HepG2 (cell line): ENCODE measurements around the gene CHRM2. TPM values are rescaled to one million over a fixed set of nuclear protein-coding genes. Genes with fewer than 3 reads are reported as not detected.

Experiments
- ATAC-seq: fragments of 200-7000 bp; cut with Tn5 transposase; 3 replicates; pipeline ENCODE4 v1.9.1; 2020; ENCODE audit warnings: mild to moderate bottlenecking, moderate library complexity
- BruUV-seq: library from RNA; stranded (reverse); fragments of 400-500 nt; replicated peaks from 2 replicates; lab custom pipeline; 2021; lab: Mats Ljungman, UMichigan
- CTCF ChIA-PET: fragments of 300-600 bp; formaldehyde crosslinking; extraction: SDS; loops from one replicate; lab custom pipeline; 2021; ENCODE audit warnings: low total read pairs, inconsistent platforms, low intra/inter-chr PET ratio; lab: Yijun Ruan, JAX
- POLR2A ChIA-PET: fragments of 350-600 bp; sonication (Branson Sonifier 250); formaldehyde crosslinking; loops from one replicate; lab custom pipeline; 2020; ENCODE audit warnings: antibody characterized with exemption, inconsistent platforms; lab: Yijun Ruan, JAX
- DNase-seq: peaks from one replicate; pipeline ENCODE4 v3.0.0-alpha.2; 2015; ENCODE audit warnings: low spot score
- FAIRE-seq: peaks from 3 replicates; lab custom pipeline; 2011; peaks lifted over from hg19 to GRCh38; lab: Jason Lieb, UNC
- H2AFZ ChIP-seq: one replicate; pipeline ENCODE4 v1.6.1; 2011; ENCODE audit warnings: low read length, inconsistent platforms
- H3K27ac ChIP-seq: fragments of 300-600 bp; 3 replicates; pipeline ENCODE4 v1.8.0; 2011; ENCODE audit warnings: mixed run types, mild to moderate bottlenecking, mixed read lengths, low read length, inconsistent platforms; ENCODE audit not compliant: insufficient read depth; ENCODE audit errors: extremely low read length
- H3K27me3 ChIP-seq, 2 experiments: fragments of 200-600 bp in 1 of 2; 2 replicates in 1 of 2; 3 replicates in 1 of 2; pipeline versions ENCODE4 v1.6.0 to v1.8.0; 2011; ENCODE audit warnings: low read length in 2 of 2, mild to moderate bottlenecking in 2 of 2, moderate library complexity in 2 of 2, inconsistent platforms in 1 of 2; ENCODE audit not compliant: insufficient read depth in 2 of 2, control insufficient read depth in 1 of 2
- H3K36me3 ChIP-seq, 2 experiments: fragments of 200-600 bp in 1 of 2; replicated peaks in 1 of 2; 2 replicates in 1 of 2; 3 replicates in 1 of 2; pipeline versions ENCODE4 v1.5.1 to v1.8.0; 2011; ENCODE audit warnings: low read length in 2 of 2, inconsistent platforms in 1 of 2; ENCODE audit not compliant: insufficient read depth in 2 of 2, control insufficient read depth in 1 of 2
- H3K4me1 ChIP-seq: 2 replicates; pipeline ENCODE4 v1.5.1; 2012; ENCODE audit warnings: low read length, inconsistent platforms; ENCODE audit not compliant: insufficient read depth
- H3K4me2 ChIP-seq: 2 replicates; pipeline ENCODE4 v1.6.0; 2011; ENCODE audit warnings: low read depth, low read length, inconsistent platforms
- H3K4me3 ChIP-seq, 3 experiments: fragments of 200-600 bp in 1 of 3; sonication (generic), shearing (Covaris generic) in 1 of 3; replicated peaks in 1 of 3; 2 replicates each; pipeline ENCODE4 v1.5.1; 2011 to 2016; ENCODE audit warnings: low read length in 3 of 3, inconsistent platforms in 2 of 3, low read depth in 2 of 3, mild to moderate bottlenecking in 2 of 3, control low read depth in 1 of 3, mixed read lengths in 1 of 3; ENCODE audit not compliant: insufficient read depth in 1 of 3
- H3K79me2 ChIP-seq: one replicate; pipeline ENCODE4 v1.6.1; 2011; ENCODE audit warnings: low read length, inconsistent platforms; ENCODE audit not compliant: insufficient read depth
- H3K9ac ChIP-seq: 2 replicates; pipeline ENCODE4 v1.6.0; 2011; ENCODE audit warnings: mild to moderate bottlenecking, low read depth, low read length, inconsistent platforms; ENCODE audit not compliant: insufficient read depth
- H3K9me3 ChIP-seq: 2 replicates; pipeline ENCODE4 v1.5.1; 2012; ENCODE audit warnings: mild to moderate bottlenecking, low read length
- H4K20me1 ChIP-seq: 2 replicates; pipeline ENCODE4 v1.6.0; 2011; ENCODE audit warnings: inconsistent platforms, mild to moderate bottlenecking, low read length, moderate library complexity; ENCODE audit not compliant: insufficient read depth
- AHDC1 ChIP-seq: sonication (generic); formaldehyde crosslinking; IDR thresholded peaks from 2 replicates; pipeline ENCODE4 v1.5.1; 2020; ENCODE audit warnings: mild to moderate bottlenecking, missing genetic modification reagents, borderline replicate concordance
- HMG20A ChIP-seq: IDR thresholded peaks from 2 replicates; pipeline ENCODE4 v1.6.1; 2016; ENCODE audit warnings: borderline replicate concordance
- MTA1 ChIP-seq: sonication (generic); formaldehyde crosslinking; IDR thresholded peaks from 2 replicates; pipeline ENCODE4 v1.4.0; 2020; ENCODE audit warnings: missing genetic modification reagents, mild to moderate bottlenecking, borderline replicate concordance
- PLSCR1 ChIP-seq: sonication (generic); formaldehyde crosslinking; IDR thresholded peaks from 2 replicates; pipeline ENCODE4 v1.5.0; 2020; ENCODE audit warnings: missing genetic modification reagents, mild to moderate bottlenecking, borderline replicate concordance
- RXRB ChIP-seq: IDR thresholded peaks from 2 replicates; pipeline ENCODE4 v1.6.1; 2016; ENCODE audit warnings: borderline replicate concordance, missing genetic modification reagents, missing compliant biosample characterization
- SOX5 ChIP-seq: IDR thresholded peaks from 2 replicates; pipeline ENCODE4 v1.6.1; 2016; ENCODE audit warnings: borderline replicate concordance
- TEAD2 ChIP-seq: sonication (generic); formaldehyde crosslinking; IDR thresholded peaks from 2 replicates; pipeline ENCODE4 v1.9.0; 2021; ENCODE audit warnings: missing genetic modification reagents
- TGIF2 ChIP-seq: IDR thresholded peaks from 2 replicates; pipeline ENCODE4 v1.6.1; 2016; ENCODE audit warnings: control low read depth, missing compliant biosample characterization
- THRA ChIP-seq: sonication (generic); formaldehyde crosslinking; IDR thresholded peaks from 2 replicates; pipeline ENCODE4 v1.4.0; 2020; ENCODE audit warnings: missing genetic modification reagents, borderline replicate concordance
- ZMYM4 ChIP-seq: sonication (generic); formaldehyde crosslinking; IDR thresholded peaks from 2 replicates; pipeline ENCODE4 v1.8.1; 2023; ENCODE audit warnings: mild to moderate bottlenecking, missing genetic modification reagents
- ZSCAN20 ChIP-seq: sonication (generic); formaldehyde crosslinking; IDR thresholded peaks from 2 replicates; pipeline ENCODE4 v1.4.0; 2020; ENCODE audit warnings: missing genetic modification reagents, mild to moderate bottlenecking, borderline replicate concordance
- WGBS: methylation state at CpG from one replicate; pipeline ENCODE4 v1.1.6; 2017; ENCODE audit warnings: low lambda C conversion rate; 5-methylcytosine and 5-hydroxymethylcytosine counted together
- in situ Hi-C: cut with HindIII; loops from 2 replicates; pipeline ENCODE4 v1.10.0; 2017; ENCODE audit warnings: low pct_unique_long_range_greater_than_20kb; ENCODE audit not compliant: extremely low pct_ligation_motif_present
- intact Hi-C: fragments of 100-400 bp; cut with micrococcal nuclease; formaldehyde crosslinking; loops from one replicate; pipeline ENCODE4 v1.10.0; 2022; ENCODE audit not compliant: unreplicated experiment
- polyA plus RNA-seq, 8 experiments: library from polyadenylated mRNA; depleted of rRNA in 3 of 8; stranded (reverse) in 7 of 8; unstranded in 1 of 8; fragments of >200 nt; fragmentation: Illumina TruSeq in 4 of 8; extraction: Trizol in 4 of 8; gene quantifications; 2 replicates each; pipeline versions ENCODE4 v1.2.1 to v1.2.3, GENCODE V29; 2011 to 2016; ENCODE audit warnings: low read depth in 4 of 8, missing spikeins in 1 of 8, mixed read lengths in 1 of 8; ENCODE audit not compliant: insufficient read depth in 1 of 8
- total RNA-seq, 5 experiments: library from RNA; depleted of rRNA; stranded (reverse); fragments of >200 nt; fragmentation: Illumina TruSeq; extraction: Trizol; gene quantifications; 2 replicates each; pipeline ENCODE4 v1.2.3, GENCODE V29; 2016; ENCODE audit warnings: low read depth in 1 of 5

CHRM2 gene
- total and polyA plus RNA-seq, 2 of the 13 experiments (the other 11 are each of a cell fraction or from before 2014, with no cell fraction given): not detected

GRCh38 chr7:136887317-136887716 lies 18.9 kb downstream of the CHRM2 start:
- Histone ChIP-seq H2AFZ (no peak overlapping the region), H3K9me3 (no peaks in the 10 kb centered on the region), H3K4me2 (no peak overlapping the region), H3K27me3 (no peaks in the 10 kb centered on the region), H3K27ac (no peak overlapping the region), H3K4me1 (no peaks in the 10 kb centered on the region), H3K9ac (no peak overlapping the region), H3K36me3 (no peaks in the 10 kb centered on the region), H4K20me1 (no peaks in the 10 kb centered on the region), H3K79me2 (no peaks in the 10 kb centered on the region), H3K4me3 (no peak overlapping the region)
- intact Hi-C loops: no loop called here
- POLR2A ChIA-PET: no interaction called here
- no peak for ATAC-seq
- in situ Hi-C loops: no loop called here
- 3% methylated on average over 1 of the region's 1 CpG for WGBS
- DNase-seq: no peak
- TF ChIP-seq HMG20A: no peak
- CTCF ChIA-PET: no interaction called here
- no peak for FAIRE-seq
- BruUV-seq: no TSS peak

GRCh38 chr7:136890399-136890798 lies 21.9 kb downstream of the CHRM2 start:
- H3K9ac ChIP-seq: no peak overlapping the region
- H3K9me3 ChIP-seq: no peaks in the 10 kb centered on the region
- intact Hi-C loops (no loop called here), in situ Hi-C loops (no loop called here)
- no peaks in the 10 kb centered on the region for H3K36me3 ChIP-seq
- TF ChIP-seq TEAD2 (CRISPR knock-in tag): no peak
- no peak for TF ChIP-seq ZSCAN20
- TF ChIP-seq AHDC1 (CRISPR knock-in tag): no peak
- no peak for TF ChIP-seq PLSCR1
- TF ChIP-seq MTA1 (CRISPR knock-in tag): no peak
- no peak for TF ChIP-seq SOX5 (CRISPR knock-in tag)
- no peak for TF ChIP-seq RXRB (CRISPR knock-in tag)
- no peak for TF ChIP-seq TGIF2
- no peak for TF ChIP-seq ZMYM4 (CRISPR knock-in tag)
- TF ChIP-seq THRA (CRISPR knock-in tag): no peak
- no peak overlapping the region for H3K27ac ChIP-seq
- FAIRE-seq (no peak), DNase-seq (no peak), ATAC-seq (no peak)
- POLR2A ChIA-PET: no interaction called here
- CTCF ChIA-PET: no interaction called here
- H3K4me1 ChIP-seq: no peaks in the 10 kb centered on the region
- H3K79me2 ChIP-seq: no peaks in the 10 kb centered on the region
- H3K4me3 ChIP-seq: no peak overlapping the region
- no peak overlapping the region for H3K4me2 ChIP-seq
- no peak overlapping the region for H2AFZ ChIP-seq
- no peaks in the 10 kb centered on the region for H4K20me1 ChIP-seq
- no TSS peak for BruUV-seq
- 0% methylated on average over 3 of the region's 3 CpGs for WGBS
- H3K27me3 ChIP-seq: no peaks in the 10 kb centered on the region
